WTC11 (cell line): ENCODE measurements around the gene DHTKD1. TPM values are rescaled to one million over a fixed set of nuclear protein-coding genes. Genes with fewer than 3 reads are reported as not detected.

ENCODE experiments used
- ATAC-seq: fragments of 200-7000 bp; cut with Tn5 transposase; 2 replicates; pipeline ENCODE4 v1.10.0; 2021; ENCODE audit warnings: mild to moderate bottlenecking, moderate library complexity
- CTCF ChIA-PET: fragments of 300-600 bp; sonication (Branson Sonifier 250); formaldehyde crosslinking; loops from one replicate; lab custom pipeline; 2021; ENCODE audit warnings: antibody characterized with exemption; lab: Charles Lee
- POLR2A ChIA-PET: fragments of 350-600 bp; sonication (Branson Sonifier 250); formaldehyde crosslinking; loops from one replicate; lab custom pipeline; 2021; ENCODE audit warnings: antibody characterized with exemption; lab: Charles Lee
- DNase-seq: peaks from one replicate; pipeline ENCODE4 v3.0.0; 2021; ENCODE audit warnings: low spot score
- H3K27ac Mint-ChIP-seq: 2 replicates; pipeline ENCODE4 v1.8.0; 2021; ENCODE audit warnings: mixed read lengths
- H3K27me3 Mint-ChIP-seq: 2 replicates; pipeline ENCODE4 v1.8.0; 2021; ENCODE audit warnings: low read depth, mild to moderate bottlenecking, moderate library complexity, mixed read lengths
- H3K36me3 Mint-ChIP-seq: 2 replicates; pipeline ENCODE4 v1.8.0; 2021; ENCODE audit warnings: mixed read lengths
- H3K4me1 Mint-ChIP-seq: 2 replicates; pipeline ENCODE4 v1.8.0; 2022; ENCODE audit warnings: mixed read lengths
- H3K4me3 Mint-ChIP-seq: 2 replicates; pipeline ENCODE4 v1.8.0; 2021; ENCODE audit warnings: mild to moderate bottlenecking, moderate library complexity, mixed read lengths
- H3K9me3 Mint-ChIP-seq: 2 replicates; pipeline ENCODE4 v1.8.0; 2021; ENCODE audit warnings: mixed read lengths
- AR ChIP-seq: fragments of 250-450 bp; sonication (Bioruptor Pico); IDR thresholded peaks from 2 replicates; pipeline ENCODE4 v1.9.0; 2021; ENCODE audit warnings: mild to moderate bottlenecking
- ATF3 ChIP-seq: sonication (generic); formaldehyde crosslinking; conservative IDR thresholded peaks from 2 replicates; pipeline ENCODE4 v1.8.1; 2022; ENCODE audit warnings: mild to moderate bottlenecking, missing genetic modification reagents
- CREM ChIP-seq: sonication (generic); formaldehyde crosslinking; IDR thresholded peaks from 2 replicates; pipeline ENCODE4 v1.8.1; 2022; ENCODE audit warnings: mild to moderate bottlenecking, missing genetic modification reagents, moderate library complexity
- E2F5 ChIP-seq: sonication (generic); formaldehyde crosslinking; IDR thresholded peaks from 2 replicates; pipeline ENCODE4 v1.8.1; 2022; ENCODE audit warnings: mild to moderate bottlenecking, moderate library complexity, missing genetic modification reagents
- ESRRA ChIP-seq: sonication (generic); formaldehyde crosslinking; IDR thresholded peaks from 2 replicates; pipeline ENCODE4 v1.8.1; 2022; ENCODE audit warnings: mild to moderate bottlenecking, missing genetic modification reagents, borderline replicate concordance
- FOXK1 ChIP-seq: sonication (generic); formaldehyde crosslinking; IDR thresholded peaks from 2 replicates; pipeline ENCODE4 v1.8.0; 2022; ENCODE audit warnings: mild to moderate bottlenecking, moderate library complexity, missing genetic modification reagents
- GTF2I ChIP-seq: fragments of 250-450 bp; sonication (Bioruptor Pico); conservative IDR thresholded peaks from 2 replicates; pipeline ENCODE4 v1.4.0; 2021; ENCODE audit warnings: mild to moderate bottlenecking
- HMGA2 ChIP-seq: fragments of 250-450 bp; sonication (Bioruptor Pico); IDR thresholded peaks from 2 replicates; pipeline ENCODE4 v1.4.0; 2021; ENCODE audit warnings: mild to moderate bottlenecking, moderate library complexity
- HMGXB4 ChIP-seq: sonication (generic); formaldehyde crosslinking; IDR thresholded peaks from 2 replicates; pipeline ENCODE4 v1.8.1; 2023; ENCODE audit warnings: mild to moderate bottlenecking, moderate library complexity, missing genetic modification reagents
- MXD4 ChIP-seq: fragments of 250-450 bp; sonication (Bioruptor Pico); IDR thresholded peaks from 2 replicates; pipeline ENCODE4 v1.8.0; 2021; ENCODE audit warnings: mild to moderate bottlenecking, moderate library complexity, borderline replicate concordance
- NFATC4 ChIP-seq: fragments of 250-450 bp; sonication (Bioruptor Pico); IDR thresholded peaks from 2 replicates; pipeline ENCODE4 v1.9.0; 2021; ENCODE audit warnings: mild to moderate bottlenecking
- PRRX2 ChIP-seq: fragments of 250-450 bp; sonication (Bioruptor Pico); IDR thresholded peaks from 2 replicates; pipeline ENCODE4 v1.8.0; 2021; ENCODE audit warnings: mild to moderate bottlenecking
- SP1 ChIP-seq: sonication (generic); formaldehyde crosslinking; conservative IDR thresholded peaks from 2 replicates; pipeline ENCODE4 v1.8.1; 2022; ENCODE audit warnings: missing genetic modification reagents
- TCF7 ChIP-seq: sonication (generic); formaldehyde crosslinking; IDR thresholded peaks from 2 replicates; pipeline ENCODE4 v1.8.0; 2022; ENCODE audit warnings: mild to moderate bottlenecking, low read depth, missing genetic modification reagents, moderate library complexity
- TEAD1 ChIP-seq: sonication (generic); formaldehyde crosslinking; IDR thresholded peaks from 2 replicates; pipeline ENCODE4 v1.8.0; 2022; ENCODE audit warnings: mild to moderate bottlenecking, missing genetic modification reagents
- USF1 ChIP-seq: sonication (generic); formaldehyde crosslinking; IDR thresholded peaks from 2 replicates; pipeline ENCODE4 v1.8.0; 2022; ENCODE audit warnings: mild to moderate bottlenecking, missing genetic modification reagents
- ZNF219 ChIP-seq: sonication (generic); formaldehyde crosslinking; IDR thresholded peaks from 2 replicates; pipeline ENCODE4 v1.8.0; 2023; ENCODE audit warnings: missing genetic modification reagents, mild to moderate bottlenecking, borderline replicate concordance
- ZNF396 ChIP-seq: fragments of 250-450 bp; sonication (Bioruptor Pico); IDR thresholded peaks from 2 replicates; pipeline ENCODE4 v1.8.0; 2021; ENCODE audit warnings: mild to moderate bottlenecking, moderate library complexity, borderline replicate concordance
- ZNF425 ChIP-seq: fragments of 250-450 bp; sonication (Bioruptor Pico); conservative IDR thresholded peaks from 2 replicates; pipeline ENCODE4 v1.9.0; 2021; ENCODE audit warnings: mild to moderate bottlenecking
- ZNF512 ChIP-seq: sonication (generic); formaldehyde crosslinking; IDR thresholded peaks from 2 replicates; pipeline ENCODE4 v1.8.1; 2022; ENCODE audit warnings: missing genetic modification reagents, borderline replicate concordance
- total RNA-seq: library from RNA; stranded (reverse); gene quantifications from 3 replicates; pipeline ENCODE4 v1.2.3, GENCODE V29; 2021

Gene DHTKD1
- total RNA-seq, 1 experiment from 2014 or later: 57.9 TPM

- no peak for TF ChIP-seq E2F5
- TF ChIP-seq HMGXB4 (CRISPR knock-in tag): no peak
- TF ChIP-seq GTF2I (CRISPR knock-in tag): no peak
- no peak for TF ChIP-seq AR (CRISPR knock-in tag)
- no peak for TF ChIP-seq FOXK1 (CRISPR knock-in tag)
Measured at GRCh38 chr10:12061124-12061523, 7.6 kb upstream of the DHTKD1 start (continued).

- Mint-ChIP-seq H3K4me1 (peaks cover 12% of the 10 kb centered on the region), H3K27me3 (no peaks in the 10 kb centered on the region; the same call in 1 of the 2 replicates), H3K4me3 (no peak overlapping the region), H3K9me3 (no peaks in the 10 kb centered on the region), H3K27ac (peak overlapping the region; percentile 60; the same call in 1 of the 2 replicates), H3K36me3 (no peaks in the 10 kb centered on the region)
- ChIA-PET POLR2A (interaction anchor here (0.6 kb wide), 1 partner anchor 36 kb away, joined by 4 read pairs; no protein-coding TSS in a partner anchor), CTCF (no interaction called here)
- DNase-seq (no peak), ATAC-seq (0 out of 2 replicates have a peak, but pooled peaks have one; percentile 16)
- TF ChIP-seq CREM (CRISPR knock-in tag) (no peak), NFATC4 (CRISPR knock-in tag) (no peak), PRRX2 (CRISPR knock-in tag) (no peak), TCF7 (CRISPR knock-in tag) (no peak), SP1 (CRISPR knock-in tag) (no peak), ATF3 (CRISPR knock-in tag) (no peak), AR (CRISPR knock-in tag) (no peak), ZNF512 (no peak), USF1 (no peak), TEAD1 (no peak), MXD4 (CRISPR knock-in tag) (no peak), ZNF425 (no peak), ZNF396 (CRISPR knock-in tag) (no peak), ZNF219 (CRISPR knock-in tag) (no peak), ESRRA (no peak), HMGA2 (CRISPR knock-in tag) (no peak)
Measured at GRCh38 chr10:12062754-12063482, 5.8 kb upstream of the DHTKD1 start.
